Heart left ventricle (tissue), 13 donors: ENCODE data around the gene RELCH.

Experiments
- CTCF ChIP-seq, 12 donors: fragments of 200-600 bp; sonication (generic) in 4 of 12; IDR thresholded peaks; one replicate each; pipeline versions ENCODE4 v1.5.0 to v1.8.0; 2018 to 2022; ENCODE audit warnings: antibody characterized with exemption in 12 of 12, mild to moderate bottlenecking in 5 of 12
- POLR2A ChIP-seq, 2 donors: fragments of 450-650 bp; IDR thresholded peaks; one replicate each; pipeline ENCODE4 v1.6.1; 2017; ENCODE audit warnings: antibody characterized with exemption in 2 of 2, mild to moderate bottlenecking in 2 of 2, moderate library complexity in 2 of 2
- donor health status: ischemic (EF 13 %, LVEDD 7.1; RV severe dilation, severe dysfunction).
- donor health status: DM: no; HTN: yes; CAD: no.
- donor health status: DM: no; HTN: no; CAD: no.
- donor health status: ischemic (EF 25% LVEDD 6.9; RV normal size, moderate dysfunction).
- donor health status: ischemic (EF 25% LVEDD 5.7; RV mildly dilated, moderate dysfunction).
- donor health status: ischemic (EF 35%, LVEDD 5.7; RV mildly dilated, moderate dysfunction).
- donor health status: nonischemic (EF 11% LVEDD 7.7; RV severe dilation, severe dysfunction).
- donor health status: DM: yes; HTN: yes; CAD: no.
- donor health status: PGD.
- donor health status: ischemic (EF 29% LVEDD 5.4; RV normal size, mild dysfunction).
- donor health status: nonischemic (EF 23%, LVEDD 6.1; RV moderate dilation, normal function).

- TF ChIP-seq POLR2A (IDR thresholded peaks at IDR 0.05) (no peak), CTCF (IDR thresholded peaks at IDR 0.05) (no peak)
Observed at GRCh38 chr18:62201870-62202269, 14.8 kb downstream of the RELCH start.
